ENCODE measurements around the gene TRMU. TPM values are rescaled to one million over a fixed set of nuclear protein-coding genes. Genes with fewer than 3 reads are reported as not detected.

The TRMU gene
- total RNA-seq, 1 experiment from 2014 or later = 48.8 TPM

GRCh38 chr22:46308283-46308988 is 27.1 kb upstream of the TRMU start:
- no peak overlapping the region for H3K4me3 ChIP-seq (ENCODE audit: low read depth in 2 of 2, low read length in 2 of 2)
- no peak for TF ChIP-seq REST (IDR thresholded peaks at IDR 0.05; ENCODE audit: insufficient read depth in 1 of 2, low read depth in 2 of 2, low read length in 1 of 2)
- TF ChIP-seq SIN3A (IDR thresholded peaks at IDR 0.05; ENCODE audit: borderline replicate concordance, insufficient read depth, low read depth, low read length) = no peak
- no peak for TF ChIP-seq TCF7L2 (IDR thresholded peaks at IDR 0.05; ENCODE audit: low read depth, low read length)
- no peak for TF ChIP-seq POLR2AphosphoS5 (IDR thresholded peaks at IDR 0.05; ENCODE audit: low read depth, low read length)
- TF ChIP-seq CTCF (IDR thresholded peaks at IDR 0.05) = no peak
- ATAC-seq (no peak), DNase-seq (ENCODE audit: low read depth, low spot score) (no peak)
- H3K27ac ChIP-seq (ENCODE audit: low read length) = no peak overlapping the region
- H3K36me3 ChIP-seq (ENCODE audit: control insufficient read depth, insufficient read depth, low read length) = peaks cover 6% of the 10 kb centered on the region; the same call in 1 of the 2 replicates
- ChIA-PET POLR2A (no interaction called here), CTCF (no interaction called here)
- BruUV-seq (replicated peaks) = TSS peak; percentile 77
- H3K9me3 ChIP-seq (ENCODE audit: control insufficient read depth, insufficient read depth, low read depth, low read length) = no peaks in the 10 kb centered on the region
- intact Hi-C loops (cut with micrococcal nuclease; ENCODE audit: unreplicated experiment) (no loop called here), in situ Hi-C loops (cut with HindIII; ENCODE audit: low pct_unique_long_range_greater_than_20kb, low sequenced_read_pairs) (loop anchor here (25.0 kb wide), 1 partner anchor 296 kb away; no protein-coding TSS in a partner anchor)
- no peaks in the 10 kb centered on the region for H3K27me3 ChIP-seq (ENCODE audit: control insufficient read depth, insufficient read depth, low read length)
- no peaks in the 10 kb centered on the region for H3K4me1 ChIP-seq (ENCODE audit: control insufficient read depth, insufficient read depth, low read length)

- in situ Hi-C loops (cut with HindIII; ENCODE audit: low pct_unique_long_range_greater_than_20kb, low sequenced_read_pairs) = loop anchor here (25.0 kb wide), 1 partner anchor 297 kb away; no protein-coding TSS in a partner anchor
- H3K36me3 ChIP-seq (ENCODE audit: control insufficient read depth, insufficient read depth, low read length) = peaks cover 6% of the 10 kb centered on the region; the same call in 1 of the 2 replicates
Observed at GRCh38 chr22:46309526-46310085, 25.9 kb upstream of the TRMU start.

More at GRCh38 chr22:46309526-46310085, 25.9 kb upstream of the TRMU start:
- no TSS peak for BruUV-seq (replicated peaks)
- H3K9me3 ChIP-seq (ENCODE audit: control insufficient read depth, insufficient read depth, low read depth, low read length) = no peaks in the 10 kb centered on the region
- ChIA-PET CTCF (no interaction called here), POLR2A (no interaction called here)
- intact Hi-C loops (cut with micrococcal nuclease; ENCODE audit: unreplicated experiment) = loop anchor here (5.0 kb wide), 1 partner anchor 312 kb away; no protein-coding TSS in a partner anchor
- TF ChIP-seq POLR2AphosphoS5 (IDR thresholded peaks at IDR 0.05; ENCODE audit: low read depth, low read length) (no peak), TCF7L2 (IDR thresholded peaks at IDR 0.05; ENCODE audit: low read depth, low read length) (no peak), REST (IDR thresholded peaks at IDR 0.05; ENCODE audit: insufficient read depth in 1 of 2, low read depth in 2 of 2, low read length in 1 of 2) (no peak), SIN3A (IDR thresholded peaks at IDR 0.05; ENCODE audit: borderline replicate concordance, insufficient read depth, low read depth, low read length) (no peak), CTCF (IDR thresholded peaks at IDR 0.05) (no peak)
- no peak overlapping the region for H3K4me3 ChIP-seq (ENCODE audit: low read depth in 2 of 2, low read length in 2 of 2)
- no peak overlapping the region for H3K27ac ChIP-seq (ENCODE audit: low read length)
- H3K27me3 ChIP-seq (ENCODE audit: control insufficient read depth, insufficient read depth, low read length) = no peaks in the 10 kb centered on the region
- no peak for DNase-seq (ENCODE audit: low read depth, low spot score)
- no peak for ATAC-seq
- H3K4me1 ChIP-seq (ENCODE audit: control insufficient read depth, insufficient read depth, low read length) = no peaks in the 10 kb centered on the region
